Measurements from ENCODE around the gene ASXL2.

ASXL2 gene

GRCh38 chr2:25684577-25685473, 193.5 kb downstream of the ASXL2 start:
- DNase-seq, result no peak

Data from NCI-H2029 treated with DMSO at 0.1 percent for 48 hours (cell line).